GM23248 (cell line): ENCODE measurements around the gene GAREM2. TPM values are rescaled to one million over a fixed set of nuclear protein-coding genes. Genes with fewer than 3 reads are reported as not detected.

Experiments
- DNase-seq: peaks from one replicate; pipeline ENCODE4 v3.0.0-alpha.2; 2015
- H2AFZ ChIP-seq: fragments of 200-600 bp; sonication (generic); 2 replicates; pipeline ENCODE4 v1.6.1; 2016; ENCODE audit warnings: antibody characterized with exemption
- H3F3A ChIP-seq: fragments of 200-600 bp; sonication (generic); 2 replicates; pipeline ENCODE4 v1.6.1; 2016; ENCODE audit warnings: mild to moderate bottlenecking, antibody characterized with exemption, mixed run types; ENCODE audit not compliant: insufficient read depth
- H3K27ac ChIP-seq: fragments of 200-600 bp; sonication (generic); 2 replicates; pipeline ENCODE4 v1.5.1; 2016; ENCODE audit warnings: mild to moderate bottlenecking
- H3K27me3 ChIP-seq: fragments of 200-600 bp; sonication (generic); replicated peaks from 2 replicates; pipeline ENCODE4 v1.6.1; 2016; ENCODE audit warnings: mild to moderate bottlenecking; ENCODE audit not compliant: insufficient read depth
- H3K36me3 ChIP-seq: fragments of 200-600 bp; sonication (generic); 2 replicates; pipeline ENCODE4 v1.6.1; 2016; ENCODE audit warnings: low read depth, mild to moderate bottlenecking
- H3K4me1 ChIP-seq: fragments of 200-600 bp; sonication (generic); 2 replicates; pipeline ENCODE4 v1.6.1; 2016; ENCODE audit warnings: mild to moderate bottlenecking; ENCODE audit not compliant: insufficient read depth
- H3K4me2 ChIP-seq: fragments of 200-600 bp; sonication (generic); one replicate; pipeline ENCODE4 v1.6.1; 2016; ENCODE audit warnings: mild to moderate bottlenecking; ENCODE audit not compliant: unreplicated experiment
- H3K4me3 ChIP-seq: fragments of 200-600 bp; sonication (generic); 2 replicates; pipeline ENCODE4 v1.5.1; 2016; ENCODE audit warnings: mild to moderate bottlenecking
- H3K79me2 ChIP-seq: fragments of 200-600 bp; sonication (generic); 2 replicates; pipeline ENCODE4 v1.6.1; 2016; ENCODE audit warnings: mild to moderate bottlenecking; ENCODE audit not compliant: insufficient read depth
- H3K9ac ChIP-seq: fragments of 200-600 bp; sonication (generic); 2 replicates; pipeline ENCODE4 v1.6.1; 2016; ENCODE audit warnings: mild to moderate bottlenecking
- H3K9me2 ChIP-seq: fragments of 200-600 bp; sonication (generic); 2 replicates; pipeline ENCODE4 v1.6.1; 2016; ENCODE audit warnings: mixed run types, mild to moderate bottlenecking, moderate library complexity; ENCODE audit not compliant: insufficient read depth
- H3K9me3 ChIP-seq: fragments of 200-600 bp; sonication (generic); one replicate; pipeline ENCODE4 v1.6.1; 2017; ENCODE audit warnings: low read depth
- H4K20me1 ChIP-seq: fragments of 200-600 bp; sonication (generic); 2 replicates; pipeline ENCODE4 v1.6.0; 2016; ENCODE audit not compliant: insufficient read depth
- EZH2 ChIP-seq: fragments of 200-600 bp; sonication (generic); IDR thresholded peaks from 2 replicates; pipeline ENCODE4 v1.6.1; 2018; ENCODE audit warnings: antibody characterized with exemption, mild to moderate bottlenecking; ENCODE audit not compliant: insufficient read depth, poor library complexity, severe bottlenecking
- EZH2phosphoT487 ChIP-seq: fragments of 200-600 bp; sonication (generic); IDR thresholded peaks from 2 replicates; pipeline ENCODE4 v1.6.1; 2018; ENCODE audit warnings: antibody characterized with exemption, moderate library complexity, mild to moderate bottlenecking, low read depth; ENCODE audit not compliant: insufficient read depth
- WGBS, 2 experiments: methylation state at CpG; one replicate each; pipeline ENCODE4 v1.1.6; 2015 to 2017; ENCODE audit warnings: low lambda C conversion rate in 2 of 2, low coverage in 1 of 2; ENCODE audit errors: missing lambda C conversion rate in 2 of 2; 5-methylcytosine and 5-hydroxymethylcytosine counted together
- in situ Hi-C: fragments of 300-500 bp; cut with MboI; formaldehyde crosslinking; loops from 2 replicates; pipeline ENCODE4 v1.15.0; 2020
- polyA plus RNA-seq: library from polyadenylated mRNA; unstranded; fragments of >200 nt; fragmentation: Nextera tagmentation; extraction: Ambion mirVana; gene quantifications from 2 replicates; pipeline ENCODE4 v1.2.1, GENCODE V29; 2016
- total RNA-seq: library from RNA; depleted of rRNA; stranded (reverse); fragments of >200 nt; shearing (Covaris generic); gene quantifications from 2 replicates; pipeline ENCODE4 v1.2.3, GENCODE V29; 2014

GAREM2 gene
- total and polyA plus RNA-seq, 2 experiments from 2014 or later: 2.5 to 5.9 TPM

DNA sequence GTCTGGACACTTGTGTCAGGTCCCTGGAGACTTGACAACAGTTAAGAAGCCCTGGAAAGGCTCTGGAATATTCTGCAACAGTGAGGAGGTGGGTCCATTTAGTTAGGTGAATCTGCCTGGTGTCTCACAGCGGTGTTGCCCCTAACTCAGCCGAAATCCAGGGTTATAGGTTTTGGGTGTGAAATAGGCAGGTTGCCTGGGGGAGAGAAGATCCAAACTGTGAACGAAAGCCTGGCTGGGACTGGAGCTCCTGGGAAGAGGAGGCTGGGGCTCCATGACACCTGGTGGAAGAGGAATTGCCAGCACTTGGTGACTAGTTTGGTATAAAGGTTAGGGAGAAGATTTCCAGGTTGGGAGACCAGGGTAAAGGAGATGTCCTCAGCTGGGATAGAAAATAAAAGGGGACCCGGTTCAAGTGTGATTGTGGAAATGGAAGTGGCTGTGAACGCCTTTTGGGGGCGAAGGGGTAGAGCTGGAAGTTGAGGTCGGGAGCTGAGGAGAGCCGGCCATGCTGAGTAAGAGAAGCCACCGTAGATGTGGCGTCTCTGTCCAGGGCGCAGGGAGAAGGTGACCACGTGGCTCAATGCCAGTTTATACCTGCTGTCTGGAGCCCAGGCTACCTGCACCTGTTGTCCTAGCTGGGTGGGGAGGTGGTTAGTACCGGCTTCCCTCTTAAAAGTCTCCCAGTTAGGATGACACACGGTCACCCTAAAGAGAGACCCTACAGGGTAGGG, 3.0 kb upstream of the GAREM2 start:
- Histone ChIP-seq H3K4me3 (no peak overlapping the region), H3F3A (no peaks in the 10 kb centered on the region), H4K20me1 (no peaks in the 10 kb centered on the region), H3K9ac (no peak overlapping the region), H3K79me2 (no peaks in the 10 kb centered on the region), H3K9me2 (no peaks in the 10 kb centered on the region), H3K9me3 (no peaks in the 10 kb centered on the region), H3K4me2 (no peak overlapping the region), H2AFZ (no peak overlapping the region), H3K27ac (no peak overlapping the region), H3K36me3 (no peaks in the 10 kb centered on the region), H3K4me1 (no peaks in the 10 kb centered on the region), H3K27me3 (peaks cover 24% of the 10 kb centered on the region)
- TF ChIP-seq EZH2 (no peak), EZH2phosphoT487 (no peak)
- 85 to 87% methylated on average over 14 of the region's 14 CpGs for WGBS, 2 experiments
- in situ Hi-C loops: no loop called here
- no peak for DNase-seq

DNA sequence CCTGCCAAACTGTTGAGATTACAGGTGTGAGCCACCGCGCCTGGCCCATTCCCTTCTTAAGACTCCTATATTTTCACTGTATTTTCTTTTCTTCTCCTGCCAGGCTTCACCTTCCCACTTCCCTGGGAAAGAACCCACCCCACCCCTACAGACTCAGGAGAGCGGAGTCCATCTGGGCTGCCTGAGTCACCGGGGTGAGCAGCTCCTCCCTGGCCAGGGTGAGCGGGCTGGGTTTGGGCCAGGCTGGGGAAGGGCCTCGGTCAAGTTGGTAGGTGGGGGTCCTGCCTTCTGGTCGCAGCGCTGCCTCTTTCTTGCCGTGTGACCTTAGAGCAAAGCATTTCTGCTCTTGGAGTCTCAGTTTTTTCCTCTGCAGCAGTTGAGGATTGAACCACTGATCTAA, 2.1 kb upstream of the GAREM2 start:
- DNase-seq: no peak
- Histone ChIP-seq H3K4me2 (no peak overlapping the region), H3F3A (no peaks in the 10 kb centered on the region), H3K9me3 (no peaks in the 10 kb centered on the region), H3K9ac (no peak overlapping the region), H3K4me3 (no peak overlapping the region), H3K27me3 (peaks cover 24% of the 10 kb centered on the region), H3K9me2 (no peaks in the 10 kb centered on the region), H3K36me3 (no peaks in the 10 kb centered on the region), H3K27ac (no peak overlapping the region), H3K4me1 (no peaks in the 10 kb centered on the region), H2AFZ (no peak overlapping the region), H4K20me1 (no peaks in the 10 kb centered on the region), H3K79me2 (no peaks in the 10 kb centered on the region)
- in situ Hi-C loops: no loop called here
- TF ChIP-seq EZH2phosphoT487 (no peak), EZH2 (no peak)
- 85 to 86% methylated on average over 9 of the region's 9 CpGs for WGBS, 2 experiments

DNA sequence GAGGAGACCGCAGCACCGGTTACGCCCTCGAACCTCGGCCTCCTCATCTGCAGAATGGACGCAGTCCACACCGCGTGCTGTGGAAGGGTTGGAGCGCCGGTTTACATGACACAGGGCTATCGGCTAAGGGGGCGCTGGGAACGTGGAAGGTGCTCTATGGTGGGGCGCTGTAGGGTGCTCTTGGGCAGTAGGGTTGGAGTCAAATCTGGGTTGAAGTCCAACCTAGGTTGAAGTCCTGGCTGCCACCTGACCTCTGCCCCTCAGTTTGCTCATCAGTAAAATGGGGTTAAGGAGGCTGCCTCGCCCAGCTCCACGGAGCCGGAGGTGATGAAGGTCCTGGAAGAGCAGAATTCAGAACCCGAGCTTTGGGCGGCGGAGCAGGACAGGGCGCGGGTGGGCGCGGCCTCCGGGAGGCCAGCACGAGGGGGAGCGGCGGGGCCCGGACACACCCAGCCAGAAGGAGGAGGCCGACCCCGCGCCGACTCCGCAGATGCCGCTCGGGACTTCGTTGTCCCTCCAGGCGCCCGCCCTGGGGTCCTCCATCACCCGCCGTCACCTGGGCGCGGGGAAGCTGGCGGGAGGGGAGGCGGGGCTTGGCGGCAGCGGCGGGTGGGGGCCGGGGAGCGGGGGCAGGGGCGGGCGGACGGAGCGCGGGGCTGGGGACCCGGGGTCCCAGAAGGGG, 558 bp upstream of the GAREM2 start:
- peak overlapping the region; percentile 32; the same call in 1 of the 2 replicates for H3K4me3 ChIP-seq
- no peaks in the 10 kb centered on the region for H3K9me2 ChIP-seq
- in situ Hi-C loops: no loop called here
- H3K9me3 ChIP-seq: no peaks in the 10 kb centered on the region
- H3K27ac ChIP-seq: no peak overlapping the region
- H3K4me1 ChIP-seq: no peaks in the 10 kb centered on the region
- H4K20me1 ChIP-seq: no peaks in the 10 kb centered on the region
- no peaks in the 10 kb centered on the region for H3K36me3 ChIP-seq
- WGBS, 2 experiments: 20 to 35% methylated on average over 18 to 53 of the region's 56 CpGs
- no peak overlapping the region for H3K4me2 ChIP-seq
- TF ChIP-seq EZH2phosphoT487 (no peak), EZH2 (peak; percentile 59)
- no peaks in the 10 kb centered on the region for H3K79me2 ChIP-seq
- H3F3A ChIP-seq: no peaks in the 10 kb centered on the region
- H3K9ac ChIP-seq: no peak overlapping the region
- no peak for DNase-seq
- no peak overlapping the region for H2AFZ ChIP-seq
- peaks cover 24% of the 10 kb centered on the region for H3K27me3 ChIP-seq

- Histone ChIP-seq H3K79me2 (no peaks in the 10 kb centered on the region), H3K27ac (no peak overlapping the region), H2AFZ (no peak overlapping the region), H3F3A (no peaks in the 10 kb centered on the region), H3K9ac (no peak overlapping the region), H3K27me3 (peaks cover 24% of the 10 kb centered on the region), H4K20me1 (no peaks in the 10 kb centered on the region), H3K4me1 (no peaks in the 10 kb centered on the region), H3K9me3 (no peaks in the 10 kb centered on the region), H3K4me3 (no peak overlapping the region), H3K9me2 (no peaks in the 10 kb centered on the region), H3K36me3 (no peaks in the 10 kb centered on the region), H3K4me2 (no peak overlapping the region)
- in situ Hi-C loops: no loop called here
- DNase-seq: no peak
- TF ChIP-seq EZH2 (peak; percentile 71), EZH2phosphoT487 (no peak)
- 22 to 32% methylated on average over 33 to 46 of the region's 46 CpGs for WGBS, 2 experiments
Measured at GRCh38 chr2:26173776-26174482, 1.0 kb downstream of the GAREM2 start.
